ENCODE results near the gene ZDHHC14. TPM values are rescaled to one million over a fixed set of nuclear protein-coding genes. Genes with fewer than 3 reads are reported as not detected.
"Not testable (repeated sequence)": the region's sequence is repeated elsewhere in the genome, so short reads cannot be mapped to it uniquely, and the experiment has no call there.

The ZDHHC14 gene
- 26.1 TPM for total RNA-seq
- long read RNA-seq, full-length matches to known transcripts, result 14 of 52 reads
- long read RNA-seq, partial matches to known transcripts, result 17 of 52 reads
- long read RNA-seq, other reads (novel, unspliced or antisense), result 21 of 52 reads

- peak; percentile 96 for DNase-seq (ENCODE audit: low spot score)
- intact Hi-C loops (cut with DNase I), result loop anchor here (2.0 to 5.0 kb wide), 4 partner anchors 51 to 286 kb away; partner anchors contain the start of gene TMEM242
Observed at GRCh38 chr6:157380779-157381561, at the start of gene ZDHHC14. Gene ZDHHC14, plus strand, starts transcription at chr6:157381190.

- DNase-seq (ENCODE audit: low spot score), result no peak
- intact Hi-C loops (cut with DNase I), result no loop called here
Observed at GRCh38 chr6:157332813-157333212, 48.2 kb upstream of the ZDHHC14 start.

DNA sequence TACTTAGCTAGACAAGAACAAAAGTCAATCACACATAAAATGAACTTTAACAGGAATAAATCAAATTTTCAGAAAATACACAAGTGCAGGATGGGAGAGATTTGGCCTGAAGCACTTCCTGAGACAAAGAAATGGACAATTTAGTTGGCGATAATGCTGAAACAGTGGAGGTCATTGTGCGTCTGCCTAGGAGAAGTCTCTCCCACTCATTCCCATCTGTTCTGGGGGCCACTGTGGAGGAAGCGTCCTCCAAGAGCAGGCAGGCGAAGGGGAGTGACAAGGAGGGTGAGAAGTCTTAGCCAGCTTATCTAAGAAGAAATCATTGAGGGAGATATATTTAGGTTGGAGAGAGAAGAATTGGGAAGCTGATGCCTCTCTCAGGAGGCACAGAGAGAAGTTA, 47.5 kb upstream of the ZDHHC14 start:
- intact Hi-C loops (cut with DNase I), result no loop called here
- DNase-seq (ENCODE audit: low spot score), result no peak

DNA sequence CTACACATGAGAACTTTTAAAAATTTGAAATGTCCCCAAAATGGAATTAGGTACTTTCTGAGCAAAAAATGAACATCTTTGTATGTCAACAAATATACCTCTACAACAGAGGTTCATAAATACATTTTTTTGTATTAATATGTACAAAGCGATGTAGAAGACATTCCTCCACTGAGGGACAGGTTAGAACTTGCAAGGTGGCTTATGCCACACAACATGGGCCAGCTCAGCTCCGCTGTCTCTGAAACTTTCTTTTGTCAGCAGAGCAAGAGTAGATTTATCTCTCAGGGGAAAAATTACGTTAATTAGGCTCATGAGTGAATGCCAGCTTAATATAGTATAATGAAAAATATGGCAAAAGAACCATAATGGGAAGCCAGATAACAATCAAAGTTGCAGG, 47.0 kb upstream of the ZDHHC14 start:
- intact Hi-C loops (cut with DNase I), result no loop called here

DNA sequence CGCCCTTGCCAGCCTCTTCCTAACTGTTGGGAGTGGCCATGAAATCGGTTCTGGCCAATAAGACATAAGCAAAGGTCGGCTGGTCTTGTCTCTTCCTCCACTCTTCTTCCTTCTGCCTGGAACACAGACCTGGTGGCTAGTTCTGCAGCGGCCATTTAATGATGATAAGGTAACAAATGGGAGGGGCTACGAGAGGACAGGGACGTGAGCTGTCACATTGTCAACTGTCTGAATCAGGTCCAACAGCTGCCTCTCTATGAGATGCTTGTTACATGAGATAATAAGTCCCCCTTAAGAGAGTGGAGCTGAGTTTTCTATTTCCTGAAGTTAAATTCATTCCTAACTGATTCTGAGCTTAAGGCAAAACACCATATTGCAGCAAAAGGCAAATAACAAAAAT, 45.2 kb upstream of the ZDHHC14 start:
- no peak for DNase-seq (ENCODE audit: low spot score)
- intact Hi-C loops (cut with DNase I), result no loop called here

More for the DNA sequence above, 47.0 kb upstream of the ZDHHC14 start:
- DNase-seq (ENCODE audit: low spot score), result no peak

DNA sequence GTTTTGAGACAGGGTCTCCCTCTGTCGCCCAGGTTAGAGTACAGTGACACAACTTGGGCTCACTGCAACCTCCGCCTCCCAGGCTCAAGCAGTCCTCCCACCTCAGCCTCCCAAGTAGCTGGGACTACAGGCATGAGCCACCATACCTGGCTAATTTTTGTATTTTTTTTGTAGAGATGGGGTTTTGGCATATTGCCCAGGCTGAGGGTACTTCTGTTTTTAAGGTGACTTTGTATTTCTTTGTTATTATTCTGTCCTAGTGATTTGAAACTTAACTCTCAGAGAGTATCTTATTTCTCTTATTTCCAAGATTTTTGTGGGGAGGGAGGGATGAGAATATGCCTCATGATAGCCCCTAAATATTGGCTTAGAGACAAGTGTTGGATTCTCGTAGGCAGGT, 43.7 kb upstream of the ZDHHC14 start:
- DNase-seq (ENCODE audit: low spot score); intact Hi-C loops (cut with DNase I): not testable (repeated sequence)

- DNase-seq (ENCODE audit: low spot score), result no peak
- intact Hi-C loops (cut with DNase I), result no loop called here
Observed at GRCh38 chr6:157337751-157338150, 43.2 kb upstream of the ZDHHC14 start.

- no peak for DNase-seq (ENCODE audit: low spot score)
- intact Hi-C loops (cut with DNase I), result no loop called here
Observed at GRCh38 chr6:157339432-157339831, 41.6 kb upstream of the ZDHHC14 start.

DNA sequence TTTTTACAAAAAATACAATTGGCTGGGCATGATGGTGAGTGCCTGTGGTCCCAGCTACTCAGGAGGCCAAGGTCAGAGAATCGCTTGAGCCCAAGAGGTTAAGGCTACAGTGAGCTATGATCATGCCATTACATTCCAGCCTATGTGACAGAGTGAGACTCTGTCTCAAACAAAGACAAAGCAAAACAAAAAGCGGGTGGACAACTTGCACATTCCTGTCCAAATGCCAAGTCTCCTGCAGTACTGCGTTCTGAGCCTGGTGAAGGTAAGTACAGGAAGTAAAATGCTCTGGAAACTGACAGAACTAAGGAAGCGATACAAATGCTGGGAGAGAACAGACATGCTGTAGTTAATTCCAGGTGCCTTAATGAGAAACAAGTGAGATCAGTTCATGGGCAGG, 37.3 kb upstream of the ZDHHC14 start:
- intact Hi-C loops (cut with DNase I), result no loop called here
- DNase-seq (ENCODE audit: low spot score), result no peak

- no peak for DNase-seq (ENCODE audit: low spot score)
- intact Hi-C loops (cut with DNase I), result no loop called here
Observed at GRCh38 chr6:157346373-157346772, 34.6 kb upstream of the ZDHHC14 start.

- DNase-seq (ENCODE audit: low spot score), result no peak
- intact Hi-C loops (cut with DNase I), result no loop called here
Observed at GRCh38 chr6:157358287-157358686, 22.7 kb upstream of the ZDHHC14 start.

DNA sequence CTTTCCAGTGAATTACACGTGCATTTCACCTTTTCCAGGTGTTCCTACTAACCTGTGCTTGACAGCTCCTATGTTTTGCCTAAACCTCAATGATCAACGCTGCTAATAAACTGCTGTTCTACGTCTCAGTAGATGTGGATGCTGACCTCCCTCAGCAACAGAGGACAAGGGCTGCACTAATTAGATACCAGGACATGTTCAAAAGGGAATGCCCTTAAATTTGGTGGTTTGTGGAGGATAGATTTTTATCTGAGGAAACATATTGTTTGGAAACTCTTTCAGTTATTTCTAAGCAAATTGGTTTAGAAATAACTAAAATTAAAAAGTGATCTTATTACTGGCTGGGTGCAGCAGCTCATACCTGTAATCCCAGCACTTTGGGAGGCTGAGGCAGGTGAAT, 19.1 kb upstream of the ZDHHC14 start:
- DNase-seq (ENCODE audit: low spot score), result no peak
- intact Hi-C loops (cut with DNase I), result no loop called here

DNA sequence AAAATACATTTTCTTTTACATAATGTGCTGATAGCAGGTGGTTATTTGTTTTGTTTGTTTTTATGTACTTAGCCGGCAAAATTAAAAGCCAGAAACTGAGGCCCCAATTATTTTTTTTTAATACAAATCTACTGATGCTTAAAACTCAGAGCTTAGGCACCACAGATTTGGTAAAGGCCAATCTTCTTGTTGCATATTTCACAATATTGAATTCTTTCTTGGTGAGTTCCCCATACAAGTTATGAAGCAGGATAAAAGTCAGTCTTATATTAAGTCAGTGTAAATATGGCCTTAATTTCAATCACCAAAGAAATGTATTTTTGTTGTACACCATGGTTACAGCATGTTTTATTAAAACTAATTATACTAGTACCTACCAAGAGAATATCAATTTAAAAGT, 16.3 kb upstream of the ZDHHC14 start:
- DNase-seq (ENCODE audit: low spot score), result no peak
- intact Hi-C loops (cut with DNase I), result no loop called here

DNA sequence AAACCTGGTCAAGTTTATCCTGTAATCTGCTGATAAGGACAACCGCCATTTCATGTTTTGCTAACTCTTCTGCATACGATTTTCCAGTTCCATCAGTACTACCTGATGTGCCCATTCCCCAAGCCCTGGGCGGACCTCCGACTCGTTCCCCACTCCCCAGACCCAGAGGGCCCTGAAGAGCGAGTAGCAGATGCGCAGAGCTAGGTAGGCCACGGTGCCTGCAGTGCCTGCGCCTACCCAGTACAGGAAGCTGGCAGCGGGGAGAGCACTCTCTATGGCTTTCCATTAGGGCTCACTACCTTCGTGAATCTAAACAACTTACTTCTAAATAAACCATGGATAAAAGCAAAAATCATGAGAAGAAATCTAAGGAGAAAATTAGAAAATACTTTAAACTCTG, 14.3 kb upstream of the ZDHHC14 start:
- intact Hi-C loops (cut with DNase I), result no loop called here
- DNase-seq (ENCODE audit: low spot score), result no peak

GRCh38 chr6:157368359-157369049, 12.5 kb upstream of the ZDHHC14 start:
- DNase-seq (ENCODE audit: low spot score), result no peak
- intact Hi-C loops (cut with DNase I), result no loop called here

- no peak for DNase-seq (ENCODE audit: low spot score)
- intact Hi-C loops (cut with DNase I), result no loop called here
Observed at GRCh38 chr6:157370755-157371154, 10.2 kb upstream of the ZDHHC14 start.

- intact Hi-C loops (cut with DNase I), result no loop called here
- DNase-seq (ENCODE audit: low spot score), result no peak
Observed at GRCh38 chr6:157372501-157373280, 8.3 kb upstream of the ZDHHC14 start.

DNA sequence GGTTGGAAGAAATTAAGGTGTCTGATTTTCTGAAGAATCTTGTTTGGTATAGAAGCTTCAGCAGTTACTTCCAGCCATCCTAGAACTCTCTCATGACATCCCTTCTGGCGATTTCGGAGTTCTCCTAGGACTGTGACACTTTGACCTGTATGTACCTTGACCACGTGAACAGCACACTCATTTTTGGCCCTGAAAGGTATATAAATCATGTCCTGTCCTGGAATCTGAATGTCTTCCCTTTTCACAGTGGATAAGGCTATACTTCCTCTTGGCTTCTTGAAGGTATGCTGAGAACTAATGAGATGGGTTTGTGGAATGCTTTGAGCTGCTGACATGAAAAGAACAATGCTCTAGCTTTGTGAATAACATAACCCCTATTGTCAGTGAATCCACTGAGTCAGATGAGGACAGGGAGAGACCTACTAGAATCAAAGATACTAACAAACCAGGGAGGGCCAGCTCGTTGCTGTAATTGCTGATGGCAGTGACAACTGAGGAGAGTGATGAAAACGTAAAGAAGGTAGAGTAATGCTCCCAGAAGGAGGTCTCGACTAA, 6.0 kb upstream of the ZDHHC14 start:
- intact Hi-C loops (cut with DNase I), result no loop called here
- no peak for DNase-seq (ENCODE audit: low spot score)

DNA sequence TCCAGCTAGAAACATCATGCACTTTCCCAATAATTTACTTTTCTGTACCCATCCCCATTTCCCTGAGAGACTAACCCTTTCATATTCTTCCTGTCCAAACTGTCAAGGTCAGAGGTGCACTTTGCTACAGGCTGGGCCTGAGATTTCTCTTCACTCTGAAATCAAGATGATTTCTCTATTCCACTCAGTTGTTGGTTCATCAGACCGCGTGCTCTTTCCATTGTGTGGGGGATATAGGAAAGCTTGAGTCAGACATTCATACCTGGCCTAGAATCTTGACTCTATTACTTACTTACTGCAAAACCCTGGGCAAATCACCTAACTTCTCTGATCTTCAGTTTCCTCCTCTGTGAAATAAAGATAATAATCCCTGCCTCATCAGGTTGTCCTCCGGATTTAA, 4.7 kb upstream of the ZDHHC14 start:
- intact Hi-C loops (cut with DNase I), result no loop called here
- DNase-seq (ENCODE audit: low spot score), result no peak

DNA sequence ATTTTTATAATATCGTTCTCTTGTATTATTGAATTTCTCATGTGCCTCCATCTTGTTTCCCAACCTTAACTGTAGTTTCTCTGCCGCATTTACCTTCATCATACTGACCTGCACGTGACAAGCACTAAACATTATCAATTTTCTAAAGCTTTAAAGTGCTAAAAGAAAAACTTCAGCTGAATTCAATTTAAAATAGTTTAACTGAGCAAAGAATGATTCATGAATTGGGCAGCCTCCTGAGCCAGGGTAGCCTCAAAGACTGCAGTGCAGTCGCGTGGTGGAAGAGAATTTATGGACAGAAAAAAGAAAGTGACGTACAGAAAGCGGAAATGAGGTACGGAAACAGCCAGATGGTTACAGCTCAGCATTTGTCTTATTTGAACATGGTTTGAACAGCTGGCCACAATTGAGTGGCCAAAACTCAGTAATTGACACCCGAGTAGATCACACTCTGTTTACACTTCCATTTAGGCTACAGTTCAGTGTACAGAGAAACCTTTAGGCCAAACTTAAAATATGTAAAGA, 4.2 kb upstream of the ZDHHC14 start:
- intact Hi-C loops (cut with DNase I), result no loop called here
- no peak for DNase-seq (ENCODE audit: low spot score)

Measured in cardiac septum (tissue), 1 donor.